Hematopoietic multipotent progenitor cell treated with erythropoietin and hydrocortisone succinate and interleukin-3 and kit ligand, for 8 days (in vitro differentiated cells): ENCODE data around the gene PPARG.
A peak's percentile ranks its signal among the peaks of the same experiment; 100 is the strongest.

ENCODE experiments used
- DNase-seq: peaks from one replicate; pipeline ENCODE4 v3.0.0-alpha.2; 2015

PPARG gene

GRCh38 chr3:12421132-12421531, 132.3 kb downstream of the PPARG start:
- no peak for DNase-seq

GRCh38 chr3:12423131-12423530, 134.3 kb downstream of the PPARG start:
- DNase-seq = no peak

- no peak for DNase-seq
Measured at GRCh38 chr3:12423918-12424630, 135.2 kb downstream of the PPARG start.

- DNase-seq = peak; percentile 65
Measured at GRCh38 chr3:12424635-12425319, 135.9 kb downstream of the PPARG start.

GRCh38 chr3:12425850-12426579, 137.1 kb downstream of the PPARG start:
- DNase-seq = no peak

- DNase-seq = no peak
Measured at GRCh38 chr3:12427551-12427950, 138.7 kb downstream of the PPARG start.

- no peak for DNase-seq
Measured at GRCh38 chr3:12428126-12428525, 139.3 kb downstream of the PPARG start.

GRCh38 chr3:12430086-12430485, 141.2 kb downstream of the PPARG start:
- no peak for DNase-seq

- DNase-seq = no peak
Measured at GRCh38 chr3:12433823-12434222, 145.0 kb downstream of the PPARG start.

GRCh38 chr3:12436514-12437220, 147.8 kb downstream of the PPARG start:
- no peak for DNase-seq

- DNase-seq = no peak
Measured at GRCh38 chr3:12437221-12437605, 148.3 kb downstream of the PPARG start.

GRCh38 chr3:12437861-12438260, 149.0 kb downstream of the PPARG start:
- DNase-seq = no peak

- no peak for DNase-seq
Measured at GRCh38 chr3:12438318-12438717, 149.4 kb downstream of the PPARG start.

- DNase-seq = no peak
Measured at GRCh38 chr3:12439161-12439940, 150.5 kb downstream of the PPARG start.

- DNase-seq = no peak
Measured at GRCh38 chr3:12440927-12441714, 152.3 kb downstream of the PPARG start.

- DNase-seq = no peak
Measured at GRCh38 chr3:12442654-12443501, 154.0 kb downstream of the PPARG start.

GRCh38 chr3:12443781-12444522, 155.1 kb downstream of the PPARG start:
- DNase-seq = no peak

- no peak for DNase-seq
Measured at GRCh38 chr3:12444582-12445471, 156.0 kb downstream of the PPARG start.
